Mucosa of descending colon (tissue), 3 donors: ENCODE measurements around the gene C19orf25. TPM values are rescaled to one million over a fixed set of nuclear protein-coding genes. Genes with fewer than 3 reads are reported as not detected.
"Not testable (repeated sequence)": the region's sequence is repeated elsewhere in the genome, so short reads cannot be mapped to it uniquely, and the experiment has no call there.

ENCODE experiments used
- ATAC-seq: fragments of 200-7000 bp; cut with Tn5 transposase; one replicate; pipeline ENCODE4 v1.9.1; 2020; ENCODE audit warnings: mild to moderate bottlenecking, moderate library complexity
- DNase-seq, 3 donors: peaks; one replicate each; pipeline ENCODE4 v3.0.0-alpha.2; 2020
- H3K36me3 ChIP-seq: fragments of 200-600 bp; one replicate; pipeline ENCODE4 v1.8.0; 2021; ENCODE audit warnings: low read depth, mild to moderate bottlenecking
- H3K4me1 ChIP-seq: fragments of 200-600 bp; one replicate; pipeline ENCODE4 v1.8.0; 2021; ENCODE audit warnings: low read depth, mild to moderate bottlenecking
- H3K4me3 ChIP-seq: fragments of 200-600 bp; one replicate; pipeline ENCODE4 v1.8.0; 2021; ENCODE audit warnings: mild to moderate bottlenecking
- H3K9me3 ChIP-seq: fragments of 200-600 bp; one replicate; pipeline ENCODE4 v1.8.0; 2021; ENCODE audit warnings: mild to moderate bottlenecking
- intact Hi-C, 2 donors: fragments of 100-400 bp; cut with DNase I in 1 of 2; cut with micrococcal nuclease in 1 of 2; formaldehyde crosslinking; loops; one replicate each; pipeline versions ENCODE4 v1.11.0 to v1.11.1; 2022; cut with DNase I, micrococcal nuclease
- total RNA-seq, 3 donors: library from RNA; stranded (reverse); fragmentation: NEBNext Ultra II Directional in 2 of 3; extraction: Animal tissue kit (Norgen Biotek cat#: 25700) in 2 of 3; gene quantifications; one replicate each; pipeline versions ENCODE4 v1.2.1 to v1.2.4, GENCODE V29; 2021 to 2023
- TF ChIP-seq, protein P1 (sequence below): fragments of 200-600 bp; IDR thresholded peaks from one replicate; pipeline ENCODE4 v1.8.0; 2022; ENCODE audit warnings: antibody characterized with exemption, mild to moderate bottlenecking
- donor health status: DM: no; HTN: no; CAD: no; lungs with moderate emphysema.
- donor health status: DM: no; HTN: no; CAD: no.
- donor health status: DM: no; HTN: yes; CAD: no.

The C19orf25 gene
- total RNA-seq, 3 donors from 2014 or later = 36.7 to 48.9 (median 38.1) TPM

DNA sequence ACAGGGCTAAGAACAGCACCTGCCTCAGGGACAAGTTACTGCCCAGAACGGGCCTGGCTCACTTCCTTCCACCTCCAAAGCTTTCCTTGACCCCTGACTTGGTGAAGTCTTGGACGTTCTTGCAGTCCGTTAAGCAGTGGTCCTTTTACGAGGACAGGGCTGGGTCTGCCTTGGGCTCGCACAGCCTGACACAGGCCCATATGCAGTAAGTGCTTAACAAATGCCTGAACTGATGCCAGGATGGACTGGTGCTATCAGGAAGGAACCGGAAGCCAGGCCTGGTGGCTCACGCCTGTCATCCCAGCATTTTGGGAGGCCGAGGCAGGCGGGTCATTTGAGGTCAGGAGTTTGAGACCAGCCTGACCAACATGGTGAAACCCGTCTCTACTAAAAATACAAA lies 43.0 kb upstream of the C19orf25 start:
- Histone ChIP-seq H3K9me3 (no peaks in the 10 kb centered on the region), H3K4me1 (no peaks in the 10 kb centered on the region), H3K36me3 (no peaks in the 10 kb centered on the region), H3K4me3 (no peak overlapping the region)
- DNase-seq (no peak), ATAC-seq (no peak)
- intact Hi-C loops = no loop called here
- TF ChIP-seq, protein P1, sequence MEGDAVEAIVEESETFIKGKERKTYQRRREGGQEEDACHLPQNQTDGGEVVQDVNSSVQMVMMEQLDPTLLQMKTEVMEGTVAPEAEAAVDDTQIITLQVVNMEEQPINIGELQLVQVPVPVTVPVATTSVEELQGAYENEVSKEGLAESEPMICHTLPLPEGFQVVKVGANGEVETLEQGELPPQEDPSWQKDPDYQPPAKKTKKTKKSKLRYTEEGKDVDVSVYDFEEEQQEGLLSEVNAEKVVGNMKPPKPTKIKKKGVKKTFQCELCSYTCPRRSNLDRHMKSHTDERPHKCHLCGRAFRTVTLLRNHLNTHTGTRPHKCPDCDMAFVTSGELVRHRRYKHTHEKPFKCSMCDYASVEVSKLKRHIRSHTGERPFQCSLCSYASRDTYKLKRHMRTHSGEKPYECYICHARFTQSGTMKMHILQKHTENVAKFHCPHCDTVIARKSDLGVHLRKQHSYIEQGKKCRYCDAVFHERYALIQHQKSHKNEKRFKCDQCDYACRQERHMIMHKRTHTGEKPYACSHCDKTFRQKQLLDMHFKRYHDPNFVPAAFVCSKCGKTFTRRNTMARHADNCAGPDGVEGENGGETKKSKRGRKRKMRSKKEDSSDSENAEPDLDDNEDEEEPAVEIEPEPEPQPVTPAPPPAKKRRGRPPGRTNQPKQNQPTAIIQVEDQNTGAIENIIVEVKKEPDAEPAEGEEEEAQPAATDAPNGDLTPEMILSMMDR = no peak

DNA sequence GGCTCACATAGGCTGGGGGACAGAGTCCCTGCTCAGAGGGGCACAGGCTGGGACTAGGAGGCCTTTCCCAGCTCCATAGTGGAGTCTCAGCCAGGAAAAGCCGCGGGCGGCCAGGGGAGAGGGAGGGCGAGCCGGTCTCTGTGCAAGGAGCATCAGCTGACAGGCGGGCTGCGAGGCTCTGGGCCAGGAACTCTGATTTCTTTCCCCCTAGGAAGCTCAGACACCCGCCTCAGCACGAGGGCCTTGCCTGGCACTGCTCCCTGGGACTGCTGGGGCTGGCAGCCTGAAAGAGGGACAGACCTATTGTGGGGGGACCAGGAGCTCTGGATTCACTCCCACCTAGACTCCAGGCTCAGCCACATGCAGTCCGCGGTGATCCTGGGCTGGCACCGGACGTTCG lies 42.6 kb upstream of the C19orf25 start:
- H3K4me3 ChIP-seq = no peak overlapping the region
- ATAC-seq = no peak
- H3K4me1 ChIP-seq = no peaks in the 10 kb centered on the region

DNA sequence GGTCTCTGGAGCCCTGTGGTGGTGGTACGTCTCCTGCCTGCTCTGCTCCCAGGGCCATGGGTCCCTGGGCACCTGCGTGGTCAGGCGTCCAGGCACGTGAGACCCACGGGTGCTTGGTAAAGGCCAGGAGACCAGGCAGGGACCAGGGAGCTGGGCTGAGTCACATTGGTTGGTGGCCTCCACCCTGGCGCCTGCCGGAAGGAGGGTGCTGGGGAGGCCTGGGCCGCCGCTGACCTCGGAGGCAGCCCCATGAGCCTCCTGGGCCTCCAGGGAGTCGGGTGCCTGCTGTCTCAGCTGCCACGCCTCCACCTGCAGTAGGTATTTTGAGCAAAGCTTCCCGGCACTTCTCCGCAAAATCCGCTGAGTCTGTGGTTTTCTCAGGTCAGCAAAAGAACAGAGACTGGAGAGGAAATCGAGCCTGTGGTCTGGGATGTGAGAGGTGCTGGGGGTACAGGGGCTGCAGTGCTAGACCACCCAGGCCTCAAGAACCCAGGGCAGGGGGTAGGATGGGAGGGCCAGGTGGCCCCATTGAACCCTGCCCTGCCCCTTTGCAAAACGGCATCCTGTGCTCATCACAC lies 41.3 kb upstream of the C19orf25 start:
- Histone ChIP-seq H3K9me3 (no peaks in the 10 kb centered on the region), H3K4me3 (no peak overlapping the region), H3K4me1 (no peaks in the 10 kb centered on the region), H3K36me3 (no peaks in the 10 kb centered on the region)
- DNase-seq = no peak
- intact Hi-C loops = no loop called here
- TF ChIP-seq, protein P1 = no peak
- no peak for ATAC-seq

More for the DNA sequence above, 42.6 kb upstream of the C19orf25 start:
- intact Hi-C loops = no loop called here
- DNase-seq = no peak
- TF ChIP-seq, protein P1 = no peak
- H3K9me3 ChIP-seq = no peaks in the 10 kb centered on the region
- no peaks in the 10 kb centered on the region for H3K36me3 ChIP-seq

DNA sequence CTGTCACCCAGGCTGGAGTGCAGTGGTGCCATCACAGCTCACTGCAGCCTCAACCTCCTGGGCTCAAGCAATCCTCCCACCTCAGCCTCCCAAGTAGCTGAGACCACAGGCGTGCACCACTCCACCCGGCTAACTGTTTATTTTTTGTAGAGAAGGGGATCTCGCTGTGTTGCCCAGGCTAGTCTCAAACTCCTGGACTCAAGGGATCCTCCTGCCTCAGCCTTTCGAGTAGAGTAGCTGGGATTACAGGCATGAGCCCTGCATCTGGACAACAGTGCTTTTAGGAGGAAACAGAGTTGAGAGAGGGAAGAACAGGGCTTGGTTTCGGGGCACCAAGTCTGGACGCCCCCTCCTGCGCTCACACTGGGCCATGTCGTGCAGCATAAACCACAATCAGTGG lies 40.8 kb upstream of the C19orf25 start:
- H3K36me3 ChIP-seq, ATAC-seq, H3K9me3 ChIP-seq, intact Hi-C loops, H3K4me3 ChIP-seq, H3K4me1 ChIP-seq, DNase-seq: not testable (repeated sequence)

DNA sequence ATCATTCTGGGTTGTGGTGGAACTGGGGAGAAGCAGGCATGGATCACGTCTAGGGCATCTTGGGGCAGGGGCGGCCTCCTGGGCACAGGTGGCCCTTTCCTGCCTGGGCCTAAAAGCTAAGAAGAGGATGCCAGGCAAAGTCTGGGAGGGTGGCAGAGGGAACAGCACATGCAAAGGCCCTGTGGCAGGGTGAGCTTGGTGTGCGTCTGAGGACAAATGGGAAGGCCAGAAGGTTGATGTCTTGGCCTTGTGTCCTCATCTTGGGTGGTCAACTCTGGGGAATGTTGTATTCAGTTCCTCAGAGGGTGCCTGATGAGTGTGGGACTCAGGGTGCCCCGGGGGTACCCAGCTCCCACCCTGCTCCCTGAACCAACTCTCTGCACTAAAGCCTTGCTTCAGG lies 39.5 kb upstream of the C19orf25 start:
- Histone ChIP-seq H3K4me3 (no peak overlapping the region), H3K9me3 (no peaks in the 10 kb centered on the region), H3K4me1 (no peaks in the 10 kb centered on the region), H3K36me3 (no peaks in the 10 kb centered on the region)
- TF ChIP-seq, protein P1 = no peak
- DNase-seq = no peak
- intact Hi-C loops = no loop called here
- ATAC-seq = no peak

DNA sequence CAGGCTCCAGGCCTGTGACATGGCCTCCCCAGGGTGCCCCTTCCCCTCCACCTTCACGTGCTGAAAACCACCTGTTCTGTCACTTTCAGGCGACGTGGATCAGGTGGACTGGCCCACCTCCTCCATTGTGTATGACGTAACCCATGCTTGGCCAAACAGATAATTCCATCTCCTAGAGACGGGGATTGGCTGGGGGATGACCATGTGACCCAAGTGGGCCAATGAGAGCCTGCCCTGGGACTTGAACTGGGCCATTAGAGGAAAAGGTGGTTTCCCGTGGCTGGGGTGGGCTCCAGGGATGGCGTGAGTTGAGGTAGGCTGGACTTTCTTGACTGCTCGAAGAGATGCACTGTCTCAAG lies 37.4 kb upstream of the C19orf25 start:
- intact Hi-C loops = no loop called here
- Histone ChIP-seq H3K4me1 (no peaks in the 10 kb centered on the region), H3K36me3 (no peaks in the 10 kb centered on the region), H3K4me3 (no peak overlapping the region), H3K9me3 (no peaks in the 10 kb centered on the region)
- DNase-seq (no peak), ATAC-seq (no peak)
- TF ChIP-seq, protein P1 = no peak
